Caco-2 (cell line): ENCODE measurements around the gene AHRR. TPM values are rescaled to one million over a fixed set of nuclear protein-coding genes. Genes with fewer than 3 reads are reported as not detected.
A peak's percentile ranks its signal among the peaks of the same experiment; 100 is the strongest.
"Not testable (repeated sequence)": the region's sequence is repeated elsewhere in the genome, so short reads cannot be mapped to it uniquely, and the experiment has no call there.

Source experiments
- BruUV-seq: library from RNA; stranded (reverse); fragments of 400-500 nt; replicated peaks from 2 replicates; lab custom pipeline; 2021; lab: Mats Ljungman, UMichigan
- CTCF ChIA-PET: fragments of 300-600 bp; sonication (Branson Sonifier 250); formaldehyde crosslinking; loops from one replicate; lab custom pipeline; 2022; ENCODE audit warnings: antibody characterized with exemption; lab: Charles Lee
- POLR2A ChIA-PET: fragments of 300-600 bp; sonication (Branson Sonifier 250); formaldehyde crosslinking; loops from one replicate; lab custom pipeline; 2022; ENCODE audit warnings: antibody characterized with exemption; lab: Charles Lee
- DNase-seq, 2 experiments: peaks; one replicate each; pipeline versions ENCODE4 v3.0.0 to v3.0.0-alpha.2; 2020 to 2022
- H3K27me3 ChIP-seq: replicated peaks from 2 replicates; pipeline ENCODE4 v1.6.0; 2011; ENCODE audit warnings: low read length; ENCODE audit not compliant: control insufficient read depth, insufficient read depth
- H3K36me3 ChIP-seq: 2 replicates; pipeline ENCODE4 v1.5.1; 2011; ENCODE audit warnings: low read length; ENCODE audit not compliant: control insufficient read depth, insufficient read depth
- H3K4me1 ChIP-seq: fragments of 250-450 bp; sonication (Bioruptor Pico); 2 replicates; pipeline ENCODE4 v1.5.1; 2020; ENCODE audit warnings: mild to moderate bottlenecking
- H3K4me3 ChIP-seq: 2 replicates; pipeline ENCODE4 v1.5.1; 2011; ENCODE audit warnings: low read depth, mild to moderate bottlenecking, control low read depth, low read length
- H3K9me3 ChIP-seq: fragments of 250-450 bp; sonication (Bioruptor Pico); 2 replicates; pipeline ENCODE4 v1.5.1; 2020; ENCODE audit warnings: mild to moderate bottlenecking, moderate library complexity
- H3K27ac Mint-ChIP-seq: one replicate; pipeline ENCODE4 v1.8.0; 2022; ENCODE audit warnings: mixed read lengths; ENCODE audit not compliant: unreplicated experiment
- H3K27me3 Mint-ChIP-seq: one replicate; pipeline ENCODE4 v1.8.0; 2022; ENCODE audit warnings: mixed read lengths; ENCODE audit not compliant: insufficient read depth, unreplicated experiment
- H3K36me3 Mint-ChIP-seq: one replicate; pipeline ENCODE4 v1.8.0; 2022; ENCODE audit warnings: mild to moderate bottlenecking, mixed read lengths; ENCODE audit not compliant: insufficient read depth, unreplicated experiment
- H3K4me1 Mint-ChIP-seq: one replicate; pipeline ENCODE4 v1.8.0; 2022; ENCODE audit warnings: low read depth, mixed read lengths; ENCODE audit not compliant: unreplicated experiment
- H3K4me3 Mint-ChIP-seq: one replicate; pipeline ENCODE4 v1.8.0; 2022; ENCODE audit warnings: mild to moderate bottlenecking, moderate library complexity, mixed read lengths; ENCODE audit not compliant: unreplicated experiment
- H3K9me3 Mint-ChIP-seq: one replicate; pipeline ENCODE4 v1.8.0; 2022; ENCODE audit warnings: mixed read lengths; ENCODE audit not compliant: unreplicated experiment
- CTCF ChIP-seq, 2 experiments: fragments of 200-600 bp in 1 of 2; IDR thresholded peaks; 1 replicate in 1 of 2; 2 replicates in 1 of 2; pipeline versions ENCODE4 v1.5.1 to v1.8.0; 2011 to 2022; ENCODE audit warnings: antibody characterized with exemption in 1 of 2, control low read depth in 1 of 2, inconsistent platforms in 1 of 2, low read depth in 1 of 2, low read length in 1 of 2, mild to moderate bottlenecking in 1 of 2, moderate library complexity in 1 of 2; ENCODE audit not compliant: insufficient read depth in 1 of 2, severe bottlenecking in 1 of 2, unreplicated experiment in 1 of 2
- intact Hi-C: fragments of 100-400 bp; cut with micrococcal nuclease; formaldehyde crosslinking; loops from one replicate; pipeline ENCODE4 v1.10.0; 2022; ENCODE audit not compliant: unreplicated experiment
- total RNA-seq: library from RNA; stranded (reverse); gene quantifications from 2 replicates; pipeline ENCODE4 v1.2.3, GENCODE V29; 2022

AHRR gene
- total RNA-seq, 1 experiment from 2014 or later = 1.1 TPM

GRCh38 chr5:472656-473550, 151.4 kb downstream of the AHRR start:
- no peak for TF ChIP-seq CTCF (IDR thresholded peaks at IDR 0.05; ENCODE audit: insufficient read depth in 1 of 2, low read depth in 1 of 2, low read length in 1 of 2, severe bottlenecking in 1 of 2, unreplicated experiment in 1 of 2)
- no peaks in the 10 kb centered on the region for H3K9me3 ChIP-seq
- intact Hi-C loops = no loop called here
- H3K4me1 ChIP-seq = no peaks in the 10 kb centered on the region
- H3K27me3 Mint-ChIP-seq = no peaks in the 10 kb centered on the region
- no peaks in the 10 kb centered on the region for H3K9me3 Mint-ChIP-seq
- CTCF ChIA-PET = interaction anchor here (1.0 to 1.9 kb wide), 4 partner anchors 26 to 152 kb away, joined by 3 to 10 read pairs (median 7); no protein-coding TSS in a partner anchor
- H3K36me3 Mint-ChIP-seq = peaks cover 21% of the 10 kb centered on the region
- H3K27me3 ChIP-seq = no peaks in the 10 kb centered on the region
- DNase-seq = peak; percentile 77 to 90
- POLR2A ChIA-PET = no interaction called here
- H3K36me3 ChIP-seq = no peaks in the 10 kb centered on the region
- H3K4me1 Mint-ChIP-seq = peaks cover 7% of the 10 kb centered on the region
- H3K4me3 ChIP-seq = peak overlapping the region; percentile 98
- H3K4me3 Mint-ChIP-seq = peak overlapping the region; percentile 85
- BruUV-seq = no TSS peak
- peak overlapping the region; percentile 87 for H3K27ac Mint-ChIP-seq

GRCh38 chr5:473551-474192, 152.2 kb downstream of the AHRR start:
- ChIA-PET CTCF (interaction anchor here (1.9 kb wide), 1 partner anchor 27 kb away, joined by 10 read pairs; no protein-coding TSS in a partner anchor), POLR2A (interaction anchor here (0.6 kb wide), 1 partner anchor 115 kb away, joined by 6 read pairs; no protein-coding TSS in a partner anchor)
- Mint-ChIP-seq H3K27me3 (no peaks in the 10 kb centered on the region), H3K4me1 (peaks cover 7% of the 10 kb centered on the region), H3K36me3 (peaks cover 24% of the 10 kb centered on the region), H3K27ac (peak overlapping the region; percentile 18), H3K4me3 (peak overlapping the region; percentile 85), H3K9me3 (no peaks in the 10 kb centered on the region)
- no peaks in the 10 kb centered on the region for H3K36me3 ChIP-seq
- H3K4me3 ChIP-seq = peak overlapping the region; percentile 88
- no peaks in the 10 kb centered on the region for H3K27me3 ChIP-seq
- intact Hi-C loops = no loop called here
- DNase-seq = no peak
- no peaks in the 10 kb centered on the region for H3K9me3 ChIP-seq
- BruUV-seq = no TSS peak
- TF ChIP-seq CTCF (IDR thresholded peaks at IDR 0.05; ENCODE audit: insufficient read depth in 1 of 2, low read depth in 1 of 2, low read length in 1 of 2, severe bottlenecking in 1 of 2, unreplicated experiment in 1 of 2) = no peak
- no peaks in the 10 kb centered on the region for H3K4me1 ChIP-seq

GRCh38 chr5:474232-474839, 152.8 kb downstream of the AHRR start:
- Mint-ChIP-seq H3K4me3 (peak overlapping the region; percentile 85), H3K27ac (peak overlapping the region; percentile 18), H3K36me3 (peaks cover 30% of the 10 kb centered on the region)
- H3K27me3 ChIP-seq, H3K36me3 ChIP-seq, H3K9me3 Mint-ChIP-seq, H3K4me1 Mint-ChIP-seq, BruUV-seq, H3K4me1 ChIP-seq, intact Hi-C loops, H3K9me3 ChIP-seq, DNase-seq, H3K27me3 Mint-ChIP-seq: not testable (repeated sequence)
- peak overlapping the region; percentile 88 for H3K4me3 ChIP-seq
- ChIA-PET POLR2A (interaction anchor here (0.6 kb wide), 1 partner anchor 114 kb away, joined by 6 read pairs; no protein-coding TSS in a partner anchor), CTCF (interaction anchor here (1.9 kb wide), 1 partner anchor 28 kb away, joined by 10 read pairs; no protein-coding TSS in a partner anchor)
